ENCODE results near the gene DIP2C.

DNA sequence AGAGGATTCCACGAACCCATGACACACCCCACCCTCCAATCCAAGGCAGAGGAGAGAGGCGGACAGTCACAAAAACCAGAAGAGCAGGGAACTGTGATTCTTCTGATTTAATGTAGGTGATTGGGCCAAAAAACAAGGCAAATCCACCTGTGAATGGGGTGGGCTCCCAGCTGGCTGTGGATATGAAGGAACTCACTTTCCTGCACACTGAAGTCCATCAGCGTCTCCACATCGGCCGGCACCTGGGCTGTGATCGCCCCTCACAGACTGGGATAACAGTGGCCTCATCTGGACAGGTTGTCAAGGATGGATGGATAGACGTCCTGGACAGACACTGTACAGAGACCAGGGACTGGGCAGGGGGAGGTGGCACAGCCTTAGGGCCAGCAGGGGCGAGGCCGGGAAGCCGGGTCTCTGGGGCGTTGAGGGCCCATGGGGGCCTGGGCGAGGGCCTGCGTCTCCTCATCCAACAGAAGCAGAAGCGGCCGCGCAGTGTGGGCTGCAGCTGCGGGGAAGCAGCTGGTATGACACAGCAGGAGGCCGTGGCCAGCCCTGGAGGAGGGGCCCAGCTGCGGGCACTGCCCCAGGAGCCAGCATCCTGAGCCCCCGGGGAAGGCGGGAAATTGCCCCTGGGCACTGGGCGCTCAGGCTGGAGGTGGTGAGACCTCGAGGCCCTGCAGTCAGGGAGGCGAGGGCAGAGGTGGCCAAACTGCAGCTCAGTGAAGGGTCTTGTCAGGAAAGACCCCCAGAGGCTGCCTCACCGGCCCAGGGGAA is 54.2 kb downstream of the DIP2C start:
- no peak for TF ChIP-seq ZBTB21 (CRISPR knock-in tag; IDR thresholded peaks at IDR 0.05; ENCODE audit: borderline replicate concordance)
- TF ChIP-seq, protein P1, sequence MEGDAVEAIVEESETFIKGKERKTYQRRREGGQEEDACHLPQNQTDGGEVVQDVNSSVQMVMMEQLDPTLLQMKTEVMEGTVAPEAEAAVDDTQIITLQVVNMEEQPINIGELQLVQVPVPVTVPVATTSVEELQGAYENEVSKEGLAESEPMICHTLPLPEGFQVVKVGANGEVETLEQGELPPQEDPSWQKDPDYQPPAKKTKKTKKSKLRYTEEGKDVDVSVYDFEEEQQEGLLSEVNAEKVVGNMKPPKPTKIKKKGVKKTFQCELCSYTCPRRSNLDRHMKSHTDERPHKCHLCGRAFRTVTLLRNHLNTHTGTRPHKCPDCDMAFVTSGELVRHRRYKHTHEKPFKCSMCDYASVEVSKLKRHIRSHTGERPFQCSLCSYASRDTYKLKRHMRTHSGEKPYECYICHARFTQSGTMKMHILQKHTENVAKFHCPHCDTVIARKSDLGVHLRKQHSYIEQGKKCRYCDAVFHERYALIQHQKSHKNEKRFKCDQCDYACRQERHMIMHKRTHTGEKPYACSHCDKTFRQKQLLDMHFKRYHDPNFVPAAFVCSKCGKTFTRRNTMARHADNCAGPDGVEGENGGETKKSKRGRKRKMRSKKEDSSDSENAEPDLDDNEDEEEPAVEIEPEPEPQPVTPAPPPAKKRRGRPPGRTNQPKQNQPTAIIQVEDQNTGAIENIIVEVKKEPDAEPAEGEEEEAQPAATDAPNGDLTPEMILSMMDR (IDR thresholded peaks at IDR 0.05), result no peak

Data from WTC11 (cell line).